ENCODE results near the gene ZNF222.

- TF ChIP-seq CTCF (IDR thresholded peaks at IDR 0.05; ENCODE audit: low read depth, low read length): no peak
- TF ChIP-seq EZH2phosphoT487 (IDR thresholded peaks at IDR 0.05; ENCODE audit: low read depth): no peak
These were observed at the start of gene ZNF222 for GRCh38 chr19:44025217-44025936.

All from OCI-LY3 (cell line).